Cardiac muscle cell (in vitro differentiated cells and primary cell): ENCODE results near the gene ANKRD44. TPM values are rescaled to one million over a fixed set of nuclear protein-coding genes. Genes with fewer than 3 reads are reported as not detected.
A peak's percentile ranks its signal among the peaks of the same experiment; 100 is the strongest.

Source experiments
- DNase-seq, 2 donors: peaks; one replicate each; pipeline versions ENCODE4 v3.0.0 to v3.0.0-alpha.2; 2010 to 2017; ENCODE audit warnings: low read depth in 1 of 2, low spot score in 1 of 2
- H3K27ac ChIP-seq: fragments of 200-600 bp; sonication (generic); 2 replicates; pipeline ENCODE4 v1.5.1; 2016
- H3K27me3 ChIP-seq: fragments of 200-600 bp; sonication (generic); 2 replicates; pipeline ENCODE4 v1.6.0; 2016; ENCODE audit warnings: control low read depth
- H3K36me3 ChIP-seq: fragments of 200-600 bp; sonication (generic); 2 replicates; pipeline ENCODE4 v1.5.1; 2016; ENCODE audit warnings: control low read depth
- H3K4me1 ChIP-seq: fragments of 200-600 bp; sonication (generic); 2 replicates; pipeline ENCODE4 v1.8.1; 2017; ENCODE audit warnings: low read depth, mild to moderate bottlenecking, mixed run types
- H3K4me3 ChIP-seq: fragments of 200-600 bp; sonication (generic); 2 replicates; pipeline ENCODE4 v1.5.1; 2016; ENCODE audit warnings: mild to moderate bottlenecking
- H3K9me3 ChIP-seq: fragments of 200-600 bp; sonication (generic); 2 replicates; pipeline ENCODE4 v1.5.1; 2017; ENCODE audit warnings: low read depth, mild to moderate bottlenecking, control low read depth
- CTCF ChIP-seq: IDR thresholded peaks from 2 replicates; pipeline ENCODE4 v1.5.1; 2012; ENCODE audit warnings: low read depth, mild to moderate bottlenecking, low read length
- polyA plus RNA-seq: library from polyadenylated mRNA; unstranded; fragments of >200 nt; fragmentation: Nextera tagmentation; extraction: Ambion mirVana; gene quantifications from 2 replicates; pipeline ENCODE4 v1.2.1, GENCODE V29; 2016
- total RNA-seq: library from RNA; depleted of rRNA; stranded (reverse); fragments of >200 nt; gene quantifications from 2 replicates; pipeline ENCODE4 v1.2.3, GENCODE V29; 2016

The ANKRD44 gene
- total and polyA plus RNA-seq, 2 experiments from 2014 or later = 4.0 to 5.0 TPM

GRCh38 chr2:197058777-197059300 is 251.7 kb downstream of the ANKRD44 start:
- Histone ChIP-seq H3K27ac (no peak overlapping the region), H3K36me3 (no peaks in the 10 kb centered on the region), H3K27me3 (no peaks in the 10 kb centered on the region), H3K4me3 (no peak overlapping the region), H3K4me1 (no peaks in the 10 kb centered on the region), H3K9me3 (no peaks in the 10 kb centered on the region)
- TF ChIP-seq CTCF = no peak
- no peak for DNase-seq

- Histone ChIP-seq H3K36me3 (no peaks in the 10 kb centered on the region), H3K4me1 (no peaks in the 10 kb centered on the region), H3K9me3 (no peaks in the 10 kb centered on the region), H3K4me3 (no peak overlapping the region), H3K27ac (no peak overlapping the region), H3K27me3 (no peaks in the 10 kb centered on the region)
- TF ChIP-seq CTCF = no peak
- DNase-seq = peak in 1 of 2 donors; percentile 18
These were observed 252.6 kb downstream of the ANKRD44 start for GRCh38 chr2:197057959-197058358.

- Histone ChIP-seq H3K27me3 (no peaks in the 10 kb centered on the region), H3K36me3 (no peaks in the 10 kb centered on the region), H3K27ac (no peak overlapping the region), H3K9me3 (no peaks in the 10 kb centered on the region), H3K4me3 (no peak overlapping the region), H3K4me1 (no peaks in the 10 kb centered on the region)
- DNase-seq = no peak
- TF ChIP-seq CTCF = no peak
These were observed 255.5 kb downstream of the ANKRD44 start for GRCh38 chr2:197055045-197055444.

GRCh38 chr2:197054437-197054836 is 256.1 kb downstream of the ANKRD44 start:
- H3K27ac ChIP-seq = no peak overlapping the region
- no peak for DNase-seq

GRCh38 chr2:197052356-197052755 is 258.2 kb downstream of the ANKRD44 start:
- Histone ChIP-seq H3K9me3 (no peaks in the 10 kb centered on the region), H3K4me1 (no peaks in the 10 kb centered on the region), H3K36me3 (no peaks in the 10 kb centered on the region), H3K27ac (no peak overlapping the region), H3K27me3 (no peaks in the 10 kb centered on the region), H3K4me3 (no peak overlapping the region)
- TF ChIP-seq CTCF = no peak
- DNase-seq = no peak

More at GRCh38 chr2:197054437-197054836, 256.1 kb downstream of the ANKRD44 start:
- H3K4me3 ChIP-seq = no peak overlapping the region
- H3K36me3 ChIP-seq = no peaks in the 10 kb centered on the region
- no peaks in the 10 kb centered on the region for H3K4me1 ChIP-seq
- no peak for TF ChIP-seq CTCF
- no peaks in the 10 kb centered on the region for H3K9me3 ChIP-seq
- H3K27me3 ChIP-seq = no peaks in the 10 kb centered on the region
